Hippocampal formation (tissue), 2 donors: ENCODE results near the gene SBNO2.
"Not testable (repeated sequence)": the region's sequence is repeated elsewhere in the genome, so short reads cannot be mapped to it uniquely, and the experiment has no call there.

Source experiments
- DNase-seq, 2 donors: peaks; one replicate each; lab custom pipeline; 2025; lab: John Stamatoyannopoulos, UW

The SBNO2 gene

GRCh38 chr19:1119475-1120217 is 54.4 kb downstream of the SBNO2 start:
- DNase-seq = no peak

- DNase-seq = no peak
These were observed 55.1 kb downstream of the SBNO2 start for GRCh38 chr19:1118999-1119398.

- DNase-seq = no peak
These were observed 56.4 kb downstream of the SBNO2 start for GRCh38 chr19:1117654-1118053.

- DNase-seq = no peak
These were observed 57.1 kb downstream of the SBNO2 start for GRCh38 chr19:1116726-1117581.

- DNase-seq = no peak
These were observed 58.2 kb downstream of the SBNO2 start for GRCh38 chr19:1115646-1116420.

GRCh38 chr19:1114728-1115127 is 59.3 kb downstream of the SBNO2 start:
- DNase-seq = not testable (repeated sequence)

GRCh38 chr19:1113986-1114483 is 60.0 kb downstream of the SBNO2 start:
- DNase-seq = no peak

- peak; percentile 86 to 94 for DNase-seq
These were observed 60.8 kb downstream of the SBNO2 start for GRCh38 chr19:1113030-1113985.

GRCh38 chr19:1112268-1113029 is 61.6 kb downstream of the SBNO2 start:
- DNase-seq = no peak

- no peak for DNase-seq
These were observed 62.3 kb downstream of the SBNO2 start for GRCh38 chr19:1111641-1112267.

- DNase-seq = no peak
These were observed 63.0 kb downstream of the SBNO2 start for GRCh38 chr19:1110809-1111640.

- no peak for DNase-seq
These were observed 64.1 kb downstream of the SBNO2 start for GRCh38 chr19:1109697-1110671.

- no peak for DNase-seq
These were observed 65.0 kb downstream of the SBNO2 start for GRCh38 chr19:1109032-1109551.

GRCh38 chr19:1108291-1109031 is 65.6 kb downstream of the SBNO2 start:
- no peak for DNase-seq

- no peak for DNase-seq
These were observed 66.3 kb downstream of the SBNO2 start for GRCh38 chr19:1107661-1108261.
